ENCODE data around the gene TPSG1. TPM values are rescaled to one million over a fixed set of nuclear protein-coding genes. Genes with fewer than 3 reads are reported as not detected.

The TPSG1 gene
- total RNA-seq, 1 experiment from 2014 or later = not detected

- TF ChIP-seq RELA (CRISPR knock-in tag; IDR thresholded peaks at IDR 0.05; ENCODE audit: borderline replicate concordance) = no peak
- TF ChIP-seq GABPB1 (CRISPR knock-in tag; IDR thresholded peaks at IDR 0.05) = no peak
- no peak for TF ChIP-seq JAZF1 (CRISPR knock-in tag; IDR thresholded peaks at IDR 0.05)
- no peak for TF ChIP-seq ZNF532 (CRISPR knock-in tag; IDR thresholded peaks at IDR 0.05; ENCODE audit: borderline replicate concordance)
- TF ChIP-seq NR1H2 (CRISPR knock-in tag; IDR thresholded peaks at IDR 0.05) = no peak
- TF ChIP-seq IRF2 (CRISPR knock-in tag; IDR thresholded peaks at IDR 0.05; ENCODE audit: borderline replicate concordance, low read depth) = no peak
- no peak for TF ChIP-seq TCF7 (CRISPR knock-in tag; IDR thresholded peaks at IDR 0.05; ENCODE audit: low read depth)
- TF ChIP-seq E2F4 (CRISPR knock-in tag; IDR thresholded peaks at IDR 0.05; ENCODE audit: borderline replicate concordance, low read depth) = no peak
- TF ChIP-seq ATF3 (CRISPR knock-in tag; conservative IDR thresholded peaks at IDR 0.05) = no peak
- TF ChIP-seq ZNF671 (CRISPR knock-in tag; IDR thresholded peaks at IDR 0.05) = no peak
- TF ChIP-seq HMGA2 (CRISPR knock-in tag; IDR thresholded peaks at IDR 0.05) = no peak
- TF ChIP-seq AFF4 (CRISPR knock-in tag; IDR thresholded peaks at IDR 0.05; ENCODE audit: borderline replicate concordance) = no peak
- TF ChIP-seq ZNF425 (CRISPR knock-in tag; conservative IDR thresholded peaks at IDR 0.05) = no peak
- no peak for TF ChIP-seq PRRX2 (CRISPR knock-in tag; IDR thresholded peaks at IDR 0.05)
- no peak for TF ChIP-seq ZNF512 (CRISPR knock-in tag; IDR thresholded peaks at IDR 0.05; ENCODE audit: borderline replicate concordance)
- no peak for TF ChIP-seq ESRRA (CRISPR knock-in tag; IDR thresholded peaks at IDR 0.05; ENCODE audit: borderline replicate concordance)
- TF ChIP-seq E2F1 (CRISPR knock-in tag; IDR thresholded peaks at IDR 0.05) = no peak
- Mint-ChIP-seq H3K9me3 (peaks cover 5% of the 10 kb centered on the region; the same call in 1 of the 2 replicates), H3K27ac (no peak overlapping the region), H3K4me3 (no peak overlapping the region; the same call in 1 of the 2 replicates), H3K4me1 (no peaks in the 10 kb centered on the region; the same call in 1 of the 2 replicates), H3K27me3 (ENCODE audit: low read depth) (peaks cover 27% of the 10 kb centered on the region), H3K36me3 (no peaks in the 10 kb centered on the region)
- ATAC-seq (no peak), DNase-seq (ENCODE audit: low spot score) (no peak)
- ChIA-PET POLR2A (no interaction called here), CTCF (interaction anchor here (0.6 kb wide), 1 partner anchor 797 kb away, joined by 4 read pairs; no protein-coding TSS in a partner anchor)
These were observed 20.5 kb upstream of the TPSG1 start for GRCh38 chr16:1245452-1246020.
